Gastrocnemius medialis (tissue), 4 donors: ENCODE measurements around the gene MAGED4. TPM values are rescaled to one million over a fixed set of nuclear protein-coding genes. Genes with fewer than 3 reads are reported as not detected.

ENCODE experiments used
- ATAC-seq, 2 donors: fragments of 150-250 bp; one replicate each; pipeline ENCODE4 v1.9.1; 2016
- DNase-seq, 2 donors: peaks; one replicate each; pipeline ENCODE4 v3.0.0-alpha.2; 2019
- H3K27ac ChIP-seq, 4 donors: fragments of 200-600 bp; sonication (generic); 1 replicate in 1 of 4; 2 replicates in 3 of 4; pipeline ENCODE4 v1.5.1; 2016 to 2018; ENCODE audit warnings: mild to moderate bottlenecking in 2 of 4, moderate library complexity in 1 of 4
- H3K27me3 ChIP-seq, 3 donors: fragments of 200-600 bp; sonication (generic) in 2 of 3; 1 replicate in 1 of 3; 2 replicates in 2 of 3; pipeline versions ENCODE4 v1.5.1 to v1.6.0; 2016 to 2019; ENCODE audit warnings: mild to moderate bottlenecking in 1 of 3, moderate library complexity in 1 of 3
- H3K36me3 ChIP-seq, 2 donors: fragments of 200-600 bp; sonication (generic) in 1 of 2; one replicate each; pipeline ENCODE4 v1.5.1; 2017 to 2018
- H3K4me1 ChIP-seq, 2 donors: fragments of 200-600 bp; sonication (generic) in 1 of 2; one replicate each; pipeline ENCODE4 v1.5.1; 2016 to 2017; ENCODE audit warnings: mild to moderate bottlenecking in 2 of 2
- H3K4me3 ChIP-seq, 4 donors: fragments of 200-600 bp; sonication (generic) in 3 of 4; 1 replicate in 1 of 4; 2 replicates in 3 of 4; pipeline ENCODE4 v1.5.1; 2016 to 2019; ENCODE audit warnings: mild to moderate bottlenecking in 2 of 4
- H3K9me3 ChIP-seq, 3 donors: fragments of 200-600 bp; sonication (generic) in 2 of 3; 1 replicate in 1 of 3; 2 replicates in 2 of 3; pipeline ENCODE4 v1.5.1; 2016 to 2019
- CTCF ChIP-seq, 5 experiments: fragments of 450-650 bp in 3 of 5; fragments of 200-600 bp in 2 of 5; sonication (generic) in 2 of 5; IDR thresholded peaks in 4 of 5; conservative IDR thresholded peaks in 1 of 5; 1 replicate in 4 of 5; 2 replicates in 1 of 5; pipeline ENCODE4 v1.5.1; 2016 to 2019; ENCODE audit warnings: antibody characterized with exemption in 5 of 5, mild to moderate bottlenecking in 3 of 5, moderate library complexity in 3 of 5
- POLR2A ChIP-seq, 2 donors: fragments of 450-650 bp; IDR thresholded peaks; one replicate each; pipeline ENCODE4 v1.6.1; 2017; ENCODE audit warnings: antibody characterized with exemption in 2 of 2, mild to moderate bottlenecking in 2 of 2, moderate library complexity in 2 of 2
- in situ Hi-C, 4 donors: fragments of 200-750 bp; cut with MboI; loops; one replicate each; pipeline versions ENCODE4 v1.15.0 to v1.8.0; 2017; ENCODE audit warnings: low sequenced_read_pairs in 4 of 4
- intact Hi-C: fragments of 100-400 bp; cut with DNase I; formaldehyde crosslinking; loops from one replicate; pipeline ENCODE4 v1.15.1; 2023; ENCODE audit warnings: low total_unique reads
- total RNA-seq, 4 donors: library from RNA; depleted of rRNA; stranded (reverse); fragments of >200 nt; gene quantifications; one replicate each; pipeline versions ENCODE4 v1.1.0 to v1.2.3, GENCODE V29; 2016

The MAGED4 gene
- total RNA-seq, 4 donors from 2014 or later, result 0.15 to 0.49 (median 0.24) TPM; not detected in 1

- Histone ChIP-seq H3K4me3 (no peak overlapping the region), H3K27me3 (peaks cover 0 to 12% (median 4%) of the 10 kb centered on the region in 3 donors), H3K27ac (no peak overlapping the region), H3K4me1 (no peaks in the 10 kb centered on the region), H3K9me3 (no peaks in the 10 kb centered on the region), H3K36me3 (no peaks in the 10 kb centered on the region)
- no peak for DNase-seq
- ATAC-seq, result no peak
- in situ Hi-C loops (no loop called here), intact Hi-C loops (no loop called here)
- TF ChIP-seq CTCF (IDR thresholded peaks at IDR 0.05 in 4 of 5, conservative IDR thresholded peaks at IDR 0.05 in 1 of 5) (no peak), POLR2A (IDR thresholded peaks at IDR 0.05) (no peak)
These were observed 32.9 kb downstream of the MAGED4 start for GRCh38 chrX:52217494-52218160.

- no peak for TF ChIP-seq POLR2A (IDR thresholded peaks at IDR 0.05)
- no peak for TF ChIP-seq CTCF (IDR thresholded peaks at IDR 0.05 in 4 of 5, conservative IDR thresholded peaks at IDR 0.05 in 1 of 5)
These were observed 36.2 kb downstream of the MAGED4 start for GRCh38 chrX:52220936-52221335.

More at GRCh38 chrX:52220936-52221335, 36.2 kb downstream of the MAGED4 start:
- H3K27me3 ChIP-seq, result peaks cover 0 to 12% (median 4%) of the 10 kb centered on the region in 3 donors
- intact Hi-C loops (no loop called here), in situ Hi-C loops (no loop called here)
- no peak overlapping the region for H3K27ac ChIP-seq
- no peaks in the 10 kb centered on the region for H3K4me1 ChIP-seq
- no peaks in the 10 kb centered on the region for H3K9me3 ChIP-seq
- H3K36me3 ChIP-seq, result no peaks in the 10 kb centered on the region
- DNase-seq (no peak), ATAC-seq (no peak)
- H3K4me3 ChIP-seq, result no peak overlapping the region

Other genes starting within 250 kb of the MAGED4 start
- gene MAGED4B, start 115.7 kb upstream of the MAGED4 start, total RNA-seq, result under 1 TPM in 2 of 4 donors, not detected in 2; 0.46 to 0.58 TPM
- not detected for gene XAGE2, start 184.1 kb downstream of the MAGED4 start, total RNA-seq